Measurements from ENCODE around the gene SLAMF6.

DNA sequence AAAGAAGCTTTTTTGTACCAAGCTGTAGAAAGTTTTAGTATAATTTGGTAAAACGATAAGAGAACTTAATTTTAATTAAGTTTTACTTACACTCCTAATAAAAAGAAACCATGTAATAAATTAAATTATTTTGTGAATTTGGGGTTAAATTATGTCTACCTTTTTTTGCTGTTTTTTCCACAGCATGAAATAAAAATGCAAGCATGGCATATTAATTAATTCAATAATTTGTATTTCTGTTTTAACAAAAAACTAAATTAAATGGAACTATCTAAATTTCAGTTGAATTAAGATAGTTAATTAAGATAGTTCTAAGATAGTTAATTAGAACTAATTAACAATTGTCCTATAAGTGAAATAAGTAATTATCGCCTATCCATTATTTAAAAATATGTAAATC is 83.3 kb downstream of the SLAMF6 start:
- TF ChIP-seq POLR2A (IDR thresholded peaks at IDR 0.05) = no peak
- TF ChIP-seq, protein P1, sequence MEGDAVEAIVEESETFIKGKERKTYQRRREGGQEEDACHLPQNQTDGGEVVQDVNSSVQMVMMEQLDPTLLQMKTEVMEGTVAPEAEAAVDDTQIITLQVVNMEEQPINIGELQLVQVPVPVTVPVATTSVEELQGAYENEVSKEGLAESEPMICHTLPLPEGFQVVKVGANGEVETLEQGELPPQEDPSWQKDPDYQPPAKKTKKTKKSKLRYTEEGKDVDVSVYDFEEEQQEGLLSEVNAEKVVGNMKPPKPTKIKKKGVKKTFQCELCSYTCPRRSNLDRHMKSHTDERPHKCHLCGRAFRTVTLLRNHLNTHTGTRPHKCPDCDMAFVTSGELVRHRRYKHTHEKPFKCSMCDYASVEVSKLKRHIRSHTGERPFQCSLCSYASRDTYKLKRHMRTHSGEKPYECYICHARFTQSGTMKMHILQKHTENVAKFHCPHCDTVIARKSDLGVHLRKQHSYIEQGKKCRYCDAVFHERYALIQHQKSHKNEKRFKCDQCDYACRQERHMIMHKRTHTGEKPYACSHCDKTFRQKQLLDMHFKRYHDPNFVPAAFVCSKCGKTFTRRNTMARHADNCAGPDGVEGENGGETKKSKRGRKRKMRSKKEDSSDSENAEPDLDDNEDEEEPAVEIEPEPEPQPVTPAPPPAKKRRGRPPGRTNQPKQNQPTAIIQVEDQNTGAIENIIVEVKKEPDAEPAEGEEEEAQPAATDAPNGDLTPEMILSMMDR (IDR thresholded peaks at IDR 0.05) = no peak
